ENCODE data around the gene NLRP1. TPM values are rescaled to one million over a fixed set of nuclear protein-coding genes. Genes with fewer than 3 reads are reported as not detected.

NLRP1 gene
- polyA plus RNA-seq, 1 donor from 2014 or later, result 255 TPM

- no peak overlapping the region for H3K4me2 ChIP-seq (ENCODE audit: low read length)
- H3K9me3 ChIP-seq (ENCODE audit: low read length), result no peaks in the 10 kb centered on the region
- no peaks in the 10 kb centered on the region for H3K36me3 ChIP-seq (ENCODE audit: insufficient read depth, low read length)
- no peaks in the 10 kb centered on the region for H4K20me1 ChIP-seq (ENCODE audit: insufficient read depth)
- H3K9me2 ChIP-seq (ENCODE audit: insufficient read depth, low read length), result no peaks in the 10 kb centered on the region
- no peak overlapping the region for H3K27ac ChIP-seq (ENCODE audit: low read length)
- H3F3A ChIP-seq (ENCODE audit: insufficient read depth, low read length, poor library complexity, severe bottlenecking), result no peaks in the 10 kb centered on the region
- no peak overlapping the region for H3K4me3 ChIP-seq (ENCODE audit: low read length)
- H2AFZ ChIP-seq (ENCODE audit: low read depth, low read length), result no peak overlapping the region
- no peak for TF ChIP-seq RAD21 (conservative IDR thresholded peaks at IDR 0.05)
- no peak for TF ChIP-seq CTCF (IDR thresholded peaks at IDR 0.05; ENCODE audit: poor library complexity, severe bottlenecking)
- no peak for TF ChIP-seq EZH2 (IDR thresholded peaks at IDR 0.05; ENCODE audit: borderline replicate concordance, insufficient read depth, low read length, poor library complexity, severe bottlenecking)
- no peak for TF ChIP-seq TAF1 (IDR thresholded peaks at IDR 0.05; ENCODE audit: low read depth)
- no peak for TF ChIP-seq REST (IDR thresholded peaks at IDR 0.05; ENCODE audit: borderline replicate concordance)
- TF ChIP-seq POLR2AphosphoS5 (IDR thresholded peaks at IDR 0.05), result no peak
- no peak for TF ChIP-seq SMC3 (conservative IDR thresholded peaks at IDR 0.05; ENCODE audit: poor library complexity)
- TF ChIP-seq MXI1 (conservative IDR thresholded peaks at IDR 0.05; ENCODE audit: poor library complexity, severe bottlenecking), result no peak
- no peak for TF ChIP-seq EP300 (conservative IDR thresholded peaks at IDR 0.05; ENCODE audit: poor library complexity, severe bottlenecking)
- H3K9ac ChIP-seq (ENCODE audit: low read length), result no peak overlapping the region
- H3K27me3 ChIP-seq (ENCODE audit: insufficient read depth, low read depth, low read length), result no peaks in the 10 kb centered on the region
- H3K79me2 ChIP-seq (replicated peaks; ENCODE audit: insufficient read depth, low read length), result no peaks in the 10 kb centered on the region
These were observed 40.2 kb downstream of the NLRP1 start for GRCh38 chr17:5544115-5544514.

GRCh38 chr17:5541610-5542202 lies 42.6 kb downstream of the NLRP1 start:
- no peak overlapping the region for H2AFZ ChIP-seq (ENCODE audit: low read depth, low read length)
- TF ChIP-seq EP300 (conservative IDR thresholded peaks at IDR 0.05; ENCODE audit: poor library complexity, severe bottlenecking), result no peak
- H4K20me1 ChIP-seq (ENCODE audit: insufficient read depth), result no peaks in the 10 kb centered on the region
- no peaks in the 10 kb centered on the region for H3K36me3 ChIP-seq (ENCODE audit: insufficient read depth, low read length)
- H3K9me3 ChIP-seq (ENCODE audit: low read length), result no peaks in the 10 kb centered on the region
- no peaks in the 10 kb centered on the region for H3F3A ChIP-seq (ENCODE audit: insufficient read depth, low read length, poor library complexity, severe bottlenecking)
- no peak overlapping the region for H3K4me3 ChIP-seq (ENCODE audit: low read length)
- H3K79me2 ChIP-seq (replicated peaks; ENCODE audit: insufficient read depth, low read length), result no peaks in the 10 kb centered on the region
- no peak overlapping the region for H3K4me2 ChIP-seq (ENCODE audit: low read length)
- H3K27ac ChIP-seq (ENCODE audit: low read length), result no peak overlapping the region
- H3K9me2 ChIP-seq (ENCODE audit: insufficient read depth, low read length), result no peaks in the 10 kb centered on the region
- no peak overlapping the region for H3K9ac ChIP-seq (ENCODE audit: low read length)
- no peaks in the 10 kb centered on the region for H3K27me3 ChIP-seq (ENCODE audit: insufficient read depth, low read depth, low read length)
